Neural cell (in vitro differentiated cells): Measurements from ENCODE around the gene SOD3. TPM values are rescaled to one million over a fixed set of nuclear protein-coding genes. Genes with fewer than 3 reads are reported as not detected.

Source experiments
- H2AFZ ChIP-seq: fragments of 200-600, 300-800 bp; sonication (generic), shearing (Covaris generic); 2 replicates; pipeline ENCODE4 v1.6.0; 2014; ENCODE audit warnings: low read depth, mild to moderate bottlenecking, antibody characterized with exemption, low read length, moderate library complexity
- H3F3A ChIP-seq: fragments of 200-600 bp; shearing (Covaris generic); 2 replicates; pipeline ENCODE4 v1.6.1; 2016; ENCODE audit warnings: mild to moderate bottlenecking, moderate library complexity, mixed read lengths, antibody characterized with exemption, low read length; ENCODE audit not compliant: insufficient read depth, poor library complexity, severe bottlenecking
- H3K27ac ChIP-seq: fragments of 200-600, 300-800 bp; sonication (generic), shearing (Covaris generic); 2 replicates; pipeline ENCODE4 v1.5.1; 2014; ENCODE audit warnings: mild to moderate bottlenecking, low read length, moderate library complexity
- H3K27me3 ChIP-seq: fragments of 300-800, 200-600 bp; sonication (generic), shearing (Covaris generic); 2 replicates; pipeline ENCODE4 v1.6.0; 2014; ENCODE audit warnings: mild to moderate bottlenecking, low read depth, low read length, moderate library complexity; ENCODE audit not compliant: insufficient read depth
- H3K36me3 ChIP-seq: fragments of 300-800, 200-600 bp; sonication (generic), shearing (Covaris generic); 2 replicates; pipeline ENCODE4 v1.5.1; 2014; ENCODE audit warnings: mild to moderate bottlenecking, antibody characterized with exemption, low read length, moderate library complexity; ENCODE audit not compliant: insufficient read depth
- H3K4me2 ChIP-seq: fragments of 300-800, 200-600 bp; sonication (generic), shearing (Covaris generic); 2 replicates; pipeline ENCODE4 v1.6.0; 2014; ENCODE audit warnings: mild to moderate bottlenecking, low read length
- H3K4me3 ChIP-seq: fragments of 300-800, 200-600 bp; sonication (generic), shearing (Covaris generic); 2 replicates; pipeline ENCODE4 v1.5.1; 2014; ENCODE audit warnings: mild to moderate bottlenecking, low read length, moderate library complexity
- H3K79me2 ChIP-seq: fragments of 200-600 bp; shearing (Covaris generic); replicated peaks from 2 replicates; pipeline ENCODE4 v1.6.0; 2014; ENCODE audit warnings: mild to moderate bottlenecking, low read length, moderate library complexity; ENCODE audit not compliant: insufficient read depth
- H3K9ac ChIP-seq: fragments of 300-800, 200-600 bp; sonication (generic), shearing (Covaris generic); 2 replicates; pipeline ENCODE4 v1.6.1; 2016; ENCODE audit warnings: mild to moderate bottlenecking, low read length, mixed read lengths
- H3K9me2 ChIP-seq: fragments of 200-600 bp; shearing (Covaris generic); 2 replicates; pipeline ENCODE4 v1.6.1; 2016; ENCODE audit warnings: mild to moderate bottlenecking, low read length, mixed read lengths; ENCODE audit not compliant: insufficient read depth
- H3K9me3 ChIP-seq: fragments of 200-600, 300-800 bp; sonication (generic), shearing (Covaris generic); 2 replicates; pipeline ENCODE4 v1.6.1; 2016; ENCODE audit warnings: mild to moderate bottlenecking, mixed run types, low read length, moderate library complexity, mixed read lengths
- H4K20me1 ChIP-seq: fragments of 200-600 bp; shearing (Covaris generic); 2 replicates; pipeline ENCODE4 v1.6.1; 2016; ENCODE audit warnings: mild to moderate bottlenecking, mixed run types; ENCODE audit not compliant: insufficient read depth
- CTCF ChIP-seq: fragments of 450-650 bp; IDR thresholded peaks from 2 replicates; pipeline ENCODE4 v1.5.1; 2014; ENCODE audit warnings: antibody characterized with exemption, mild to moderate bottlenecking, moderate library complexity; ENCODE audit not compliant: poor library complexity, severe bottlenecking
- MXI1 ChIP-seq: fragments of 450-650 bp; conservative IDR thresholded peaks from 2 replicates; pipeline ENCODE4 v1.6.1; 2014; ENCODE audit warnings: antibody characterized with exemption, mild to moderate bottlenecking; ENCODE audit not compliant: poor library complexity, severe bottlenecking
- RAD21 ChIP-seq: fragments of 450-650 bp; conservative IDR thresholded peaks from 2 replicates; pipeline ENCODE4 v1.6.1; 2014; ENCODE audit warnings: antibody characterized with exemption, mild to moderate bottlenecking, moderate library complexity
- REST ChIP-seq: IDR thresholded peaks from 2 replicates; pipeline ENCODE4 v1.6.1; 2012; ENCODE audit warnings: borderline replicate concordance
- SMC3 ChIP-seq: fragments of 450-650 bp; conservative IDR thresholded peaks from 2 replicates; pipeline ENCODE4 v1.6.1; 2014; ENCODE audit warnings: antibody characterized with exemption, mild to moderate bottlenecking, moderate library complexity; ENCODE audit not compliant: poor library complexity
- TAF1 ChIP-seq: IDR thresholded peaks from 2 replicates; pipeline ENCODE4 v1.6.1; 2012; ENCODE audit warnings: low read depth
- polyA plus RNA-seq: library from polyadenylated mRNA; depleted of rRNA; stranded (reverse); fragments of >200 nt; gene quantifications from 2 replicates; pipeline ENCODE4 v1.2.3, GENCODE V29; 2014

Gene SOD3
- polyA plus RNA-seq, 1 donor from 2014 or later, result not detected

GRCh38 chr4:24747234-24747975, 48.0 kb upstream of the SOD3 start (continued):
- TF ChIP-seq CTCF (no peak), TAF1 (no peak)

GRCh38 chr4:24748023-24748422, 47.4 kb upstream of the SOD3 start:
- Histone ChIP-seq H3K36me3 (no peaks in the 10 kb centered on the region), H4K20me1 (no peaks in the 10 kb centered on the region), H3K4me3 (no peak overlapping the region), H3K27me3 (no peaks in the 10 kb centered on the region), H3F3A (no peaks in the 10 kb centered on the region), H3K27ac (no peak overlapping the region), H2AFZ (no peak overlapping the region), H3K4me2 (no peak overlapping the region), H3K79me2 (no peaks in the 10 kb centered on the region), H3K9me3 (no peaks in the 10 kb centered on the region), H3K9ac (no peak overlapping the region), H3K9me2 (no peaks in the 10 kb centered on the region)
- TF ChIP-seq SMC3 (no peak), REST (no peak)

- H4K20me1 ChIP-seq, result no peaks in the 10 kb centered on the region
- no peaks in the 10 kb centered on the region for H3K36me3 ChIP-seq
- H3K4me3 ChIP-seq, result no peak overlapping the region
- no peak for TF ChIP-seq RAD21
- no peak for TF ChIP-seq MXI1
- TF ChIP-seq CTCF, result no peak
- no peaks in the 10 kb centered on the region for H3F3A ChIP-seq
- H3K79me2 ChIP-seq, result no peaks in the 10 kb centered on the region
- no peak overlapping the region for H3K9ac ChIP-seq
- no peak overlapping the region for H2AFZ ChIP-seq
- no peaks in the 10 kb centered on the region for H3K9me2 ChIP-seq
- H3K27ac ChIP-seq, result no peak overlapping the region
- no peaks in the 10 kb centered on the region for H3K27me3 ChIP-seq
- no peak overlapping the region for H3K4me2 ChIP-seq
- no peaks in the 10 kb centered on the region for H3K9me3 ChIP-seq
Observed at GRCh38 chr4:24748758-24749350, 46.5 kb upstream of the SOD3 start.
